Prostate gland (tissue), 2 donors: ENCODE data around the gene HS6ST3. TPM values are rescaled to one million over a fixed set of nuclear protein-coding genes. Genes with fewer than 3 reads are reported as not detected.

Experiments used
- DNase-seq: peaks from one replicate; pipeline ENCODE4 v3.0.0-alpha.2; 2019; ENCODE audit warnings: low spot score
- H3K27ac ChIP-seq, 2 donors: fragments of 200-600 bp; sonication (generic); 2 replicates each; pipeline ENCODE4 v1.5.1; 2017 to 2019
- H3K27me3 ChIP-seq: fragments of 200-600 bp; sonication (generic); replicated peaks from 2 replicates; pipeline ENCODE4 v1.5.1; 2019; ENCODE audit not compliant: insufficient read depth
- H3K36me3 ChIP-seq, 2 donors: fragments of 200-600 bp; sonication (generic); 1 replicate in 1 of 2; 2 replicates in 1 of 2; pipeline versions ENCODE4 v1.5.1 to v1.8.1; 2017 to 2019
- H3K4me1 ChIP-seq: fragments of 200-600 bp; sonication (generic); replicated peaks from 2 replicates; pipeline ENCODE4 v1.5.1; 2019
- H3K4me3 ChIP-seq, 2 donors: fragments of 200-600 bp; sonication (generic); 2 replicates each; pipeline ENCODE4 v1.5.1; 2017 to 2019
- H3K9me3 ChIP-seq: fragments of 200-600 bp; sonication (generic); 2 replicates; pipeline ENCODE4 v1.5.1; 2017
- CTCF ChIP-seq, 4 experiments: fragments of 200-600 bp in 2 of 4; fragments of 450-650 bp in 2 of 4; sonication (generic) in 2 of 4; IDR thresholded peaks; 1 replicate in 3 of 4; 2 replicates in 1 of 4; pipeline ENCODE4 v1.5.1; 2016 to 2019; ENCODE audit warnings: antibody characterized with exemption in 4 of 4, mild to moderate bottlenecking in 2 of 4, moderate library complexity in 2 of 4
- POLR2A ChIP-seq: fragments of 450-650 bp; IDR thresholded peaks from one replicate; pipeline ENCODE4 v1.6.1; 2016; ENCODE audit warnings: antibody characterized with exemption, mild to moderate bottlenecking
- POLR2AphosphoS5 ChIP-seq: sonication (generic); formaldehyde crosslinking; IDR thresholded peaks from one replicate; pipeline ENCODE4 v1.6.1; 2017; ENCODE audit warnings: antibody characterized with exemption
- WGBS: methylation state at CpG from one replicate; pipeline ENCODE4 v1.1.5; 2018; 5-methylcytosine and 5-hydroxymethylcytosine counted together
- intact Hi-C: fragments of 100-400 bp; cut with DNase I; formaldehyde crosslinking; loops from one replicate; pipeline ENCODE4 v1.14.2; 2022
- total RNA-seq, 2 donors: library from RNA; depleted of rRNA; stranded (reverse); fragments of >200 nt; gene quantifications; one replicate each; pipeline ENCODE4 v1.1.0, GENCODE V29; 2016

HS6ST3 gene
- total RNA-seq, 2 donors from 2014 or later, result 0.97 to 1.0 TPM

- no peak overlapping the region for H3K27ac ChIP-seq
- no peaks in the 10 kb centered on the region for H3K4me1 ChIP-seq
- no peak for DNase-seq
- 56% methylated on average over 14 of the region's 14 CpGs for WGBS
- intact Hi-C loops, result no loop called here
- no peak overlapping the region for H3K4me3 ChIP-seq
- no peaks in the 10 kb centered on the region for H3K36me3 ChIP-seq
- TF ChIP-seq CTCF (IDR thresholded peaks at IDR 0.05), result no peak
- TF ChIP-seq POLR2A, result no peak
- no peak for TF ChIP-seq POLR2AphosphoS5
- no peaks in the 10 kb centered on the region for H3K9me3 ChIP-seq
- H3K27me3 ChIP-seq, result no peaks in the 10 kb centered on the region
Observed at GRCh38 chr13:96575423-96576320, 485.8 kb downstream of the HS6ST3 start.

GRCh38 chr13:96581741-96582140 lies 491.8 kb downstream of the HS6ST3 start:
- Histone ChIP-seq H3K4me3 (no peak overlapping the region), H3K9me3 (no peaks in the 10 kb centered on the region), H3K4me1 (no peaks in the 10 kb centered on the region), H3K36me3 (no peaks in the 10 kb centered on the region), H3K27me3 (no peaks in the 10 kb centered on the region), H3K27ac (no peak overlapping the region)
- intact Hi-C loops, result no loop called here
- peak; percentile 5 for DNase-seq
- no peak for TF ChIP-seq POLR2A

GRCh38 chr13:96615252-96615651 lies 525.3 kb downstream of the HS6ST3 start:
- TF ChIP-seq CTCF (IDR thresholded peaks at IDR 0.05), result no peak
- TF ChIP-seq POLR2A, result no peak
- TF ChIP-seq POLR2AphosphoS5, result no peak
- no peaks in the 10 kb centered on the region for H3K27me3 ChIP-seq
- no peaks in the 10 kb centered on the region for H3K4me1 ChIP-seq
- intact Hi-C loops, result no loop called here
- 89% methylated on average over 1 of the region's 1 CpG for WGBS
- DNase-seq, result no peak
- H3K27ac ChIP-seq, result no peak overlapping the region
- H3K4me3 ChIP-seq, result no peak overlapping the region
- no peaks in the 10 kb centered on the region for H3K36me3 ChIP-seq
- no peaks in the 10 kb centered on the region for H3K9me3 ChIP-seq

GRCh38 chr13:96617528-96617927 lies 527.6 kb downstream of the HS6ST3 start:
- Histone ChIP-seq H3K9me3 (no peaks in the 10 kb centered on the region), H3K27me3 (no peaks in the 10 kb centered on the region), H3K4me3 (no peak overlapping the region), H3K27ac (no peak overlapping the region), H3K36me3 (no peaks in the 10 kb centered on the region), H3K4me1 (no peaks in the 10 kb centered on the region)
- no peak for TF ChIP-seq CTCF (IDR thresholded peaks at IDR 0.05)
- TF ChIP-seq POLR2A, result no peak
- intact Hi-C loops, result no loop called here
- 87% methylated on average over 2 of the region's 2 CpGs for WGBS
- DNase-seq, result no peak

GRCh38 chr13:96621634-96622183 lies 531.8 kb downstream of the HS6ST3 start:
- no peaks in the 10 kb centered on the region for H3K9me3 ChIP-seq
- H3K27me3 ChIP-seq, result no peaks in the 10 kb centered on the region
- intact Hi-C loops, result no loop called here
- no peaks in the 10 kb centered on the region for H3K4me1 ChIP-seq
- DNase-seq, result no peak
- no peaks in the 10 kb centered on the region for H3K36me3 ChIP-seq
- no peak overlapping the region for H3K4me3 ChIP-seq
- WGBS, result 47% methylated on average over 3 of the region's 3 CpGs
- no peak overlapping the region for H3K27ac ChIP-seq
- TF ChIP-seq CTCF (IDR thresholded peaks at IDR 0.05) (no peak), POLR2AphosphoS5 (no peak), POLR2A (no peak)
